ENCODE measurements around the gene FA2H.

DNA sequence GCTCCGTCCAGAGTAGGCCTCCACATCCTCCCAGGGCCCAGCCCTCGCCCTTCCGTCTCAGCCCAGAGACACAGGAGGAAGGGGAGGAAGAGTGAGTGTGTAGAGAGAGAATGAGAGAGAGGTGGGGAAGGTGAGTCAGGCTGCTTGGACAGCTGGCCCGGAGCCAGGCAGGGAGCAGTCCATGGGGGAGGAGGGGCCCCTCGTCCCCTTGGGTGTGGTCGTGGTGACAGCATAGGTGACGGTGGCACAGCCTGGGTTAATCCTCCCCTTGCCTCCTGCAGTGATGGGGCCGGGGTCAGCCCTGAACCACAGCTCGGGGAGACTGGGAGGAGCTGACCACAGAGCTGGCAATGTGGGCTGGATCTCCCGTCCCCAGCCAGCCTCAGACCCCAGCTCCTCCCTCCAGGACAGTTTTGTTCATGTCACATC lies 36.5 kb downstream of the FA2H start:
- TF ChIP-seq POLR2AphosphoS5 (IDR thresholded peaks at IDR 0.05; ENCODE audit: low read depth): no peak
- TF ChIP-seq, protein P1, sequence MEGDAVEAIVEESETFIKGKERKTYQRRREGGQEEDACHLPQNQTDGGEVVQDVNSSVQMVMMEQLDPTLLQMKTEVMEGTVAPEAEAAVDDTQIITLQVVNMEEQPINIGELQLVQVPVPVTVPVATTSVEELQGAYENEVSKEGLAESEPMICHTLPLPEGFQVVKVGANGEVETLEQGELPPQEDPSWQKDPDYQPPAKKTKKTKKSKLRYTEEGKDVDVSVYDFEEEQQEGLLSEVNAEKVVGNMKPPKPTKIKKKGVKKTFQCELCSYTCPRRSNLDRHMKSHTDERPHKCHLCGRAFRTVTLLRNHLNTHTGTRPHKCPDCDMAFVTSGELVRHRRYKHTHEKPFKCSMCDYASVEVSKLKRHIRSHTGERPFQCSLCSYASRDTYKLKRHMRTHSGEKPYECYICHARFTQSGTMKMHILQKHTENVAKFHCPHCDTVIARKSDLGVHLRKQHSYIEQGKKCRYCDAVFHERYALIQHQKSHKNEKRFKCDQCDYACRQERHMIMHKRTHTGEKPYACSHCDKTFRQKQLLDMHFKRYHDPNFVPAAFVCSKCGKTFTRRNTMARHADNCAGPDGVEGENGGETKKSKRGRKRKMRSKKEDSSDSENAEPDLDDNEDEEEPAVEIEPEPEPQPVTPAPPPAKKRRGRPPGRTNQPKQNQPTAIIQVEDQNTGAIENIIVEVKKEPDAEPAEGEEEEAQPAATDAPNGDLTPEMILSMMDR (conservative IDR thresholded peaks at IDR 0.05; ENCODE audit: low read depth in 2 of 2): no peak
- TF ChIP-seq, protein P2, sequence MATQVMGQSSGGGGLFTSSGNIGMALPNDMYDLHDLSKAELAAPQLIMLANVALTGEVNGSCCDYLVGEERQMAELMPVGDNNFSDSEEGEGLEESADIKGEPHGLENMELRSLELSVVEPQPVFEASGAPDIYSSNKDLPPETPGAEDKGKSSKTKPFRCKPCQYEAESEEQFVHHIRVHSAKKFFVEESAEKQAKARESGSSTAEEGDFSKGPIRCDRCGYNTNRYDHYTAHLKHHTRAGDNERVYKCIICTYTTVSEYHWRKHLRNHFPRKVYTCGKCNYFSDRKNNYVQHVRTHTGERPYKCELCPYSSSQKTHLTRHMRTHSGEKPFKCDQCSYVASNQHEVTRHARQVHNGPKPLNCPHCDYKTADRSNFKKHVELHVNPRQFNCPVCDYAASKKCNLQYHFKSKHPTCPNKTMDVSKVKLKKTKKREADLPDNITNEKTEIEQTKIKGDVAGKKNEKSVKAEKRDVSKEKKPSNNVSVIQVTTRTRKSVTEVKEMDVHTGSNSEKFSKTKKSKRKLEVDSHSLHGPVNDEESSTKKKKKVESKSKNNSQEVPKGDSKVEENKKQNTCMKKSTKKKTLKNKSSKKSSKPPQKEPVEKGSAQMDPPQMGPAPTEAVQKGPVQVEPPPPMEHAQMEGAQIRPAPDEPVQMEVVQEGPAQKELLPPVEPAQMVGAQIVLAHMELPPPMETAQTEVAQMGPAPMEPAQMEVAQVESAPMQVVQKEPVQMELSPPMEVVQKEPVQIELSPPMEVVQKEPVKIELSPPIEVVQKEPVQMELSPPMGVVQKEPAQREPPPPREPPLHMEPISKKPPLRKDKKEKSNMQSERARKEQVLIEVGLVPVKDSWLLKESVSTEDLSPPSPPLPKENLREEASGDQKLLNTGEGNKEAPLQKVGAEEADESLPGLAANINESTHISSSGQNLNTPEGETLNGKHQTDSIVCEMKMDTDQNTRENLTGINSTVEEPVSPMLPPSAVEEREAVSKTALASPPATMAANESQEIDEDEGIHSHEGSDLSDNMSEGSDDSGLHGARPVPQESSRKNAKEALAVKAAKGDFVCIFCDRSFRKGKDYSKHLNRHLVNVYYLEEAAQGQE (IDR thresholded peaks at IDR 0.05; ENCODE audit: unreplicated experiment): no peak
- no peak for TF ChIP-seq JUNB (IDR thresholded peaks at IDR 0.05; ENCODE audit: unreplicated experiment)
- TF ChIP-seq CREB1 (CRISPR knock-in tag; IDR thresholded peaks at IDR 0.05; ENCODE audit: low read depth): no peak
- TF ChIP-seq NANOG (IDR thresholded peaks at IDR 0.05; ENCODE audit: borderline replicate concordance): no peak
- no peak for TF ChIP-seq EZH2 (IDR thresholded peaks at IDR 0.05; ENCODE audit: low read depth, unreplicated experiment)
- no peak for TF ChIP-seq EZH2phosphoT487 (IDR thresholded peaks at IDR 0.05; ENCODE audit: unreplicated experiment)
- TF ChIP-seq, protein P3, sequence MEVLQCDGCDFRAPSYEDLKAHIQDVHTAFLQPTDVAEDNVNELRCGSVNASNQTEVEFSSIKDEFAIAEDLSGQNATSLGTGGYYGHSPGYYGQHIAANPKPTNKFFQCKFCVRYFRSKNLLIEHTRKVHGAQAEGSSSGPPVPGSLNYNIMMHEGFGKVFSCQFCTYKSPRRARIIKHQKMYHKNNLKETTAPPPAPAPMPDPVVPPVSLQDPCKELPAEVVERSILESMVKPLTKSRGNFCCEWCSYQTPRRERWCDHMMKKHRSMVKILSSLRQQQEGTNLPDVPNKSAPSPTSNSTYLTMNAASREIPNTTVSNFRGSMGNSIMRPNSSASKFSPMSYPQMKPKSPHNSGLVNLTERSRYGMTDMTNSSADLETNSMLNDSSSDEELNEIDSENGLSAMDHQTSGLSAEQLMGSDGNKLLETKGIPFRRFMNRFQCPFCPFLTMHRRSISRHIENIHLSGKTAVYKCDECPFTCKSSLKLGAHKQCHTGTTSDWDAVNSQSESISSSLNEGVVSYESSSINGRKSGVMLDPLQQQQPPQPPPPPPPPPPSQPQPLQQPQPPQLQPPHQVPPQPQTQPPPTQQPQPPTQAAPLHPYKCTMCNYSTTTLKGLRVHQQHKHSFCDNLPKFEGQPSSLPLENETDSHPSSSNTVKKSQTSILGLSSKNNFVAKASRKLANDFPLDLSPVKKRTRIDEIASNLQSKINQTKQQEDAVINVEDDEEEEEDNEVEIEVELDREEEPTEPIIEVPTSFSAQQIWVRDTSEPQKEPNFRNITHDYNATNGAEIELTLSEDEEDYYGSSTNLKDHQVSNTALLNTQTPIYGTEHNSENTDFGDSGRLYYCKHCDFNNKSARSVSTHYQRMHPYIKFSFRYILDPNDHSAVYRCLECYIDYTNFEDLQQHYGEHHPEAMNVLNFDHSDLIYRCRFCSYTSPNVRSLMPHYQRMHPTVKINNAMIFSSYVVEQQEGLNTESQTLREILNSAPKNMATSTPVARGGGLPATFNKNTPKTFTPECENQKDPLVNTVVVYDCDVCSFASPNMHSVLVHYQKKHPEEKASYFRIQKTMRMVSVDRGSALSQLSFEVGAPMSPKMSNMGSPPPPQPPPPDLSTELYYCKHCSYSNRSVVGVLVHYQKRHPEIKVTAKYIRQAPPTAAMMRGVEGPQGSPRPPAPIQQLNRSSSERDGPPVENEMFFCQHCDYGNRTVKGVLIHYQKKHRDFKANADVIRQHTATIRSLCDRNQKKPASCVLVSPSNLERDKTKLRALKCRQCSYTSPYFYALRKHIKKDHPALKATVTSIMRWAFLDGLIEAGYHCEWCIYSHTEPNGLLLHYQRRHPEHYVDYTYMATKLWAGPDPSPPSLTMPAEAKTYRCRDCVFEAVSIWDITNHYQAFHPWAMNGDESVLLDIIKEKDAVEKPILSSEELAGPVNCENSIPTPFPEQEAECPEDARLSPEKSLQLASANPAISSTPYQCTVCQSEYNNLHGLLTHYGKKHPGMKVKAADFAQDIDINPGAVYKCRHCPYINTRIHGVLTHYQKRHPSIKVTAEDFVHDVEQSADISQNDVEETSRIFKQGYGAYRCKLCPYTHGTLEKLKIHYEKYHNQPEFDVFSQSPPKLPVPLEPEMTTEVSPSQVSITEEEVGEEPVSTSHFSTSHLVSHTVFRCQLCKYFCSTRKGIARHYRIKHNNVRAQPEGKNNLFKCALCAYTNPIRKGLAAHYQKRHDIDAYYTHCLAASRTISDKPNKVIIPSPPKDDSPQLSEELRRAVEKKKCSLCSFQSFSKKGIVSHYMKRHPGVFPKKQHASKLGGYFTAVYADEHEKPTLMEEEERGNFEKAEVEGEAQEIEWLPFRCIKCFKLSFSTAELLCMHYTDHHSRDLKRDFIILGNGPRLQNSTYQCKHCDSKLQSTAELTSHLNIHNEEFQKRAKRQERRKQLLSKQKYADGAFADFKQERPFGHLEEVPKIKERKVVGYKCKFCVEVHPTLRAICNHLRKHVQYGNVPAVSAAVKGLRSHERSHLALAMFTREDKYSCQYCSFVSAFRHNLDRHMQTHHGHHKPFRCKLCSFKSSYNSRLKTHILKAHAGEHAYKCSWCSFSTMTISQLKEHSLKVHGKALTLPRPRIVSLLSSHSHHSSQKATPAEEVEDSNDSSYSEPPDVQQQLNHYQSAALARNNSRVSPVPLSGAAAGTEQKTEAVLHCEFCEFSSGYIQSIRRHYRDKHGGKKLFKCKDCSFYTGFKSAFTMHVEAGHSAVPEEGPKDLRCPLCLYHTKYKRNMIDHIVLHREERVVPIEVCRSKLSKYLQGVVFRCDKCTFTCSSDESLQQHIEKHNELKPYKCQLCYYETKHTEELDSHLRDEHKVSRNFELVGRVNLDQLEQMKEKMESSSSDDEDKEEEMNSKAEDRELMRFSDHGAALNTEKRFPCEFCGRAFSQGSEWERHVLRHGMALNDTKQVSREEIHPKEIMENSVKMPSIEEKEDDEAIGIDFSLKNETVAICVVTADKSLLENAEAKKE (CRISPR knock-in tag; IDR thresholded peaks at IDR 0.05): no peak
- no peak for TF ChIP-seq ZNF114 (CRISPR knock-in tag; IDR thresholded peaks at IDR 0.05)
- TF ChIP-seq, protein P4, sequence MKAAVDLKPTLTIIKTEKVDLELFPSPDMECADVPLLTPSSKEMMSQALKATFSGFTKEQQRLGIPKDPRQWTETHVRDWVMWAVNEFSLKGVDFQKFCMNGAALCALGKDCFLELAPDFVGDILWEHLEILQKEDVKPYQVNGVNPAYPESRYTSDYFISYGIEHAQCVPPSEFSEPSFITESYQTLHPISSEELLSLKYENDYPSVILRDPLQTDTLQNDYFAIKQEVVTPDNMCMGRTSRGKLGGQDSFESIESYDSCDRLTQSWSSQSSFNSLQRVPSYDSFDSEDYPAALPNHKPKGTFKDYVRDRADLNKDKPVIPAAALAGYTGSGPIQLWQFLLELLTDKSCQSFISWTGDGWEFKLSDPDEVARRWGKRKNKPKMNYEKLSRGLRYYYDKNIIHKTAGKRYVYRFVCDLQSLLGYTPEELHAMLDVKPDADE (IDR thresholded peaks at IDR 0.05): no peak
- no peak for TF ChIP-seq STAT1 (IDR thresholded peaks at IDR 0.05; ENCODE audit: unreplicated experiment)

Measured in GM23338 (cell line).